HG02884 (cell line): ENCODE data around the gene MED25.
A peak's percentile ranks its signal among the peaks of the same experiment; 100 is the strongest.

ENCODE experiments used
- ATAC-seq: cut with Tn5 transposase; IDR thresholded peaks from one replicate; pipeline ENCODE4 v1.9.1; 2021; ENCODE audit warnings: mild to moderate bottlenecking, moderate library complexity; ENCODE audit not compliant: unreplicated experiment

MED25 gene

DNA sequence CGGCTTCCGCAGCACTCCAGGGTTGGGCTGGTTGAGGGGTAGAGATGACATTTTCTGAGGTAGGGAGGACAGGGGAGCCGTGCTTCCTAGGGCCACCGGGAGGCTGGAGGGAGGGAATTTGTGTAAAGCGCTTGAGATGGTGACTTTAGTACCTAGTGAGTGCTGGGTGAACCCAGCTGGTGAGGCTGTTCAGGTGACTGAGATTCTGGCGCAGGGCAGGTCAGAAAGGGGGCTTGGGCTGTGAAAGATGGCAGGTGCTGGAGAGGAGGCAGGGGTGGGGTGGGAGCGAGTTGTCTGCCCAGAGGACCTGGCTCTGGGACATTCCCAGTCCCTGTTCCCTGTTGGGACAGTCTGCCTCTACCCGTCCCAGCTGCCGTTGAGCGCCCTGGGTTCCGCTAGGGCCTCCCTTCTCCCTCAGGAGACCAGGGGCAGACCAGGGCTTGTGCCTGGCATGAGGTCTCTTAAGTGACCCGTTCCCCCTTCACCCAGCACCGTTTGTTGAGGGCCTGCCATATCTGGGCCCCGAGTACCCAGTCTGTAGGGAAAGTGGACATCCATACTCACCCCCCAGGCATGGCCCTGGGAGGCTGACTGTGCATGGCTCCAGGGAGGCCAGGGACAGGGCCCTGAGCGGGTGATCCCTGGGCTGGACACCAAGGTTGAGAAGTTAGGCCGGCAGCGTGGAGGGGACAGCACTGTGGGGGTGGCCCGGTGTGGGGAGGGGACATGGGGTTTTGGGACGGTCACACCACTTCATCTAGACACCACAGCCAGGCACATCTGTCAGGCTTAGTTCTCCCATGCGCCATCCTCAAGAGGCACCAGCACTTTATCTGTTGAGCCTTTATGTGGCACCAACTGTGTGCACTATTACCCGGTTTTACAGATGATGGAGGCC lies 37.8 kb downstream of the MED25 start:
- no peak for ATAC-seq

DNA sequence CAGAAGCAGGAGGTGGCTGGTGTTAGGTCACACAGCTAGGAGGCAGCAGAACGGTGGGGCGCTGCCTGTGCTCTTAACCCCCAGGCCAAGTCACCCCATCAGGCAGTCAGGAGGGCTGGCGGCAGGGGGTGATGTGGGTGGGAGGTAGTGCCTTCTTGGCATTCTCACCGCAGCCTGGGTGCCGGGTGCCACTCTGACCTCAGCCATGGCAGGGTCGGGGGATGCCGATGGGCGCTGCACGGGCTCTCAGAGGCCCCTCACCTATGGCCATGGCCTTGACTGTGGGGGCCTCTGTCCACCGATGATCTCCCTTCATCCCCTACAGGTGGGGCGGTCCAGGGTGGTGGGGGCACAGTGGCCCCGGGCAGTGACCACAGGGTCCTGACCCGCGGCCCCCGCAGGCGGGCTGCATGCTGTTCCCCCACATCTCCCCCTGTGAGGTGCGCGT lies 38.5 kb downstream of the MED25 start:
- no peak for ATAC-seq

- ATAC-seq: no peak
Observed at GRCh38 chr19:49857061-49857837, 39.2 kb downstream of the MED25 start.

DNA sequence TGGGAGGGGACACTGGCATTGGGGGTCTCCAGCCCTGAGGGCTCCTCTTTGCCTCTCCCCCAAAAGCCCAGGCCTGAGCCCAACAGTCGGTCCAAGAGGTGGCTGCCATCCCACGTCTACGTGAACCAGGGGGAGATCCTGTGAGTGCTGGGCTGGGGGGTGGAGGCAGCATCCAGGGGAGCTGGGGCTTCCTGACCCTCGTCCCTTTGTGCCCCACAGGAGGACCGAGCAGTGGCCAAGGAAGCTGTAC lies 39.7 kb downstream of the MED25 start:
- ATAC-seq: no peak

DNA sequence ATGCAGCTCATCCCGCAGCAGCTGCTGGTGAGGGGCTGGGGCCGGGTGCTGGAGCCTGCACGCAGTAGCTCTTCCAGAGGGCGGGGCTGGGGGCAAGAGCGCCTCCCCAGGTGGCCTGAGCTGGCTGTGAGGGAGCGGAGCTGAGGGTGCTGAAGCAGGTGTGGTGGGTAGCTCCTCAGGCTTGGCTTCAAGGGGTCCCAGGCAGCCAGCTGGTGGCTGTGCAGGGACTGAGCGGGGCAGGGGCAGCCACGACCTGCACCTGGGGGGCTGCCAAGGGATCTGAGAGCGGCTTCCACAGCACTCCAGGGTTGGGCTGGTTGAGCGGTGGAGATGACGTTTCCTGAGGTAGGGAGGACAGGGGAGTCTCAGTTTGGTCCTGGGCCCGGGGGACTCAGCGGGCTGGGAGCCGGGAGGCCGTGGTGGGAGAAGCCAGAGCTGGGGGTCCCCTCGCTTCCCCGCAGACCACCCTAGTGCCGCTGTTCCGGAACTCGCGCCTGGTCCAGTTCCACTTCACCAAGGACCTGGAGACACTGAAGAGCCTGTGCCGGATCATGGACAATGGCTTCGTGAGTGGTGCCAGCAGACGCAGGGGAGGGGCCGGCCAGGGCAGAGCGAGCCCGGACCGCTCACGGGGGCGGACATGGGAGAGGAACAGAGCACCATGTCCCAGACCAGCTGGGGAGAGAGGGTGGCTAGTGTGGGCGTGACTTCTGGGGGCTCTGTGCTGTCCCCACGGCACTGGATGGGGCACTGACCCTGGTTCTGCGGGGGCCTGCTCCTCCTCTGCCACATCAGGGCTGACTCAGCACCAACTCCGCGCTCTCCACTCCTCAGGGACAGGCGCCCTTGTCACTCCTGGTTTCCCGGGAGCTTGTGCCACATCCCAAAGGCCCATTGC lies 40.2 kb downstream of the MED25 start:
- ATAC-seq: no peak

GRCh38 chr19:49859682-49860335 lies 41.7 kb downstream of the MED25 start:
- no peak for ATAC-seq

DNA sequence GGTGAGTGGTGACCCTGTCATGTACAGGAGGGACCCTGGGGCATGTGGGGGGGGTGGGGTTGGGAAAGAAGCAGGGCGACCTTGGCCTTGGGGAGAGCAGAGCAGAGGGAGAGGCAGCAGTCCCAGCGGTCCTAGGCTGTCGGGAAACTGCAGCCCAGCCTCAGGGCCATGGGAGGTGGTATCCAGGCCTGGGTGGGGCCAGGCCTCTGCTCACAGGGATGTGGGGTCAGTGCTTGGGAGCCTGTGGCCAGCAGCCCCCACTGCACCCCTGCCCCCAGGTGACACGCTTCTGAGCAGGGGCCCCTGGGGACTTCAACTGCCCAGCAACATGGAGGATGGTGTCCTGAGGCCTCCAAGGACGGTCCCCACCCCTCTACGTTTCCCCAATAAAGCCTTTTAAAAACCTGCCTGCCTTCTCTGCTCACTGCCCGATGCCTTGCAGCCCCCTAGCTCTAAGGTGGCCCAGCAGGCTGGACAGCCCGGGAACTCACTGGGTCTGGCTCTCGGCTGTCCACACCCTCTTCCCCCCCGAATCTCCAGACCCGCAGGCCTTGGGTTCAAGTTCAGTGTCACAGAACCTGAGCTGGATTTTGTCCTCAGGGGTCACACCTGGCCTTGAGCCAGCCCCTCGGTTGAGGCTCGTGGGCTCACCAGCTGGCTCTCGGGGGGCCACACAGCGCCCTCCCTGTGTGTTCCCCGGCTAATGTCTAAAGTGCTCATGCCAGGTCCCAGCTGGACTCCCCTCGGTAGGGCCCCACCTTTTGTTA lies 42.4 kb downstream of the MED25 start:
- no peak for ATAC-seq

DNA sequence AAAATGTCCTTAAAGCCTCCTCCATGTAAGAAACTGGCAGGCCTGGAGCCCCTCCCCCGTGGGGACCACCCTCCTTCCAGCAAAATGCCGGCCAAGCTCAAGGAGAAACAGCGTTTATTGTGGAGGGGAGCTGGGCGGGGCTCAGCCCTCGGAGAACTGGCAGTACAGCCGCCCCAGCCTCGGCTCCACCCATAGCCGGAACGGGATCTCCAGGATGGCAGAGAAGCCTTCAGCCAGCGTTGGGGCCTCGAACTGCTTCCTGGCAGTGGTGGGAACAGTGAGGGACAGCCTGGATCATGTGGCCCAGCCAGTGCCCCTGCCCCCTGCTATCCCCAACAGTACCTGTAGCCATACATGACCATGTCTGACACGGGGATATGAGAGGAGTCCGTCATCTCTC lies 43.0 kb downstream of the MED25 start:
- ATAC-seq: no peak

DNA sequence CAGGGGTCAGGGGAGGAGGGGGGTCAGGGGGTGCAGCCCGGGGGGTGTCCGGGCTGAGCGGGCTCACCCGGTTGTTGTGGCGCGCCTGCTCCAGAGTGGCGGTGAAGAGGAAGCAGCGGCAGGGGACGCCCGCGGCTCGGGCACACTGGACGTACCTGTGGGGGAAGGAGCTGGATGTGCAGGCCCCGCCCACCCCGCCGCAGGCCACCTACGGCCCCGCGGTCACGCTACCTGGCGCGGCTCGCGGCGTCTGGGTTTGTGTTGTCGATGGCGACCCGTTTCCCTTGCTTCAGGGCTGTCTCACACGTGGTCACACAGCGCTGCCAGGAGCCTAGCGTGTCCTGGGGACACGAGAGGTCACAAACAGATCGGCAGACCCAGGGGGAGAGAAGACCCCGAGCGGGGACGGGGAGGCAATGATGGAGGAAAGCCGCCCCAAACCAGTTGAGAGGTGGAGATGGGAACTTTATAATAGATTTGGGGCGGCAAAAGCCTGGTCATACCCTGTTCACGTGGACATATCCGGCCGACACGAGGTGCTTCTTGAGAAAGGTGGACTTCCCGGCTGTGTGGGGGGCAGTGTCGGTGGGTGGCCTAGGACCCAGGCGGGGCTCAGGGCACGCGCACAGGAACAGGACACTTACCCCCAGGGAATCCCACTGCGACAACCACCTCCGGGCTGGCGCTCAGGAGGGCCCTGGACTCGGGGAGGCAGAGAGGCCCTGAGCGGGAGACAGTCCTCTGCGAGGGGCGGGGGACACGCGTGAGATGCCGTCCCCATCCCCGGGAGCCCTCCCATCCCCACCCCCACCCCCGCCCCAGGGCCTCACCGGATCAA lies 43.7 kb downstream of the MED25 start:
- no peak for ATAC-seq

DNA sequence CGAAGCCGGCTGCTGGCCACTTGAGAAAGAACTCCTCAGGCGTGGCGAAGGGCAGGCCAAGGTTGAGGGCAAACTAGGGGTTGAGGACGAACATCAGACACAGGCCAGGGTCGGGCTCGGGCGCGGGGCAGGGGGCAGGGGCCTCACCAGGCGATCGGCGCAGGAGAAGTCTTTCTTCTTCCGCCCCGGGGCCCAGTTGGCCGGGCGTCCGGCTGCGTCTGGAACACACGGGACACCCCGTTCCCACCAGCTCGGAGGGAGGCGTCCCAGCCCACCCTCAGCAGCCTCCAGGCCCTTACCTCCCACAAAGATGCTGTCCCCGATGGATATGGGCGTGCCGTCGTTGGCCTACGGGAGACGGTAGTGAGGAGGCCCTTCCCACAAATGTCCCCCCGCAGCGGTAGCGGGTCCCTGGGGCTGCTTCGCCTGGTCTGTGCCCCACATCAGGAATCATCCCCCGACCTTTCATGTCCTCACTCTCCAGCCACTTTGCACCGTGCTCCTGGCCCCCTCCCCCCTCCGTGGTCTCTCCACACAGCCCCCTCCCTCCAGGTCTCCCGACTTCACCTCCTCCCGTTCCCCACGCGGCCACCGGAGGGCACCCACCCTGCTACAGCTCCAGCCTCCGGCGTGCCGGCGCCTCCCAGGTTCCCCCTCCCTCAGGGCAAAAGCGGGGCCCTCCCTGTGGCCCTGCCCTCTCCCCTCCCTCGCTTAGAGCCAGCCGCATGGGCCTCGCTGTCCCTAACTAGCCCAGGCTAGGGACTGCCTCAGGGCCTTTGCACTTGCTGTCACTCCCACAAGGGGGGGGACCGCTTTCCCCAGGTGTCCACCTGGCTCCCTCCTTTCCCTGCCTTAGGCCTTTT lies 44.5 kb downstream of the MED25 start:
- ATAC-seq: no peak

GRCh38 chr19:49863254-49863934 lies 45.3 kb downstream of the MED25 start:
- ATAC-seq: no peak

DNA sequence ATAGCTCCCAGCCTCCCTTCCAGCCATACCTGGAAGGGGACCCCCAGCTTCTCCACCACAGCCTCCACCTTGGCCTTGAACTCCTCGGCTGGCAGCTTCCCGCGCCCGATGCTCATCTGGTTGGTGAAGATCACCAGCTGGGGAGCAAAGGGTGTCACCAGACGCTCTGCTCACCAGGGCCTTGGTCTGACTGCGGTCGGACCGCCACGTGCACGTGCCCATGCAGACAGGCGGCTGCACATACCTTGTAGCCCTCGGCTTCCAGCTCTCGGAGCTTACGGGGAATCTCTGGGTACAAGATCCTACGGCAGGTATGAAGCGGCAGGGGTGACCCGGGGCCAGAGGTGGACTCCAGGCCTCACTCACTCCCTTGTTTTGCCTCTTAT lies 45.8 kb downstream of the MED25 start:
- ATAC-seq: no peak

GRCh38 chr19:49864890-49865289 lies 46.8 kb downstream of the MED25 start:
- ATAC-seq: no peak

DNA sequence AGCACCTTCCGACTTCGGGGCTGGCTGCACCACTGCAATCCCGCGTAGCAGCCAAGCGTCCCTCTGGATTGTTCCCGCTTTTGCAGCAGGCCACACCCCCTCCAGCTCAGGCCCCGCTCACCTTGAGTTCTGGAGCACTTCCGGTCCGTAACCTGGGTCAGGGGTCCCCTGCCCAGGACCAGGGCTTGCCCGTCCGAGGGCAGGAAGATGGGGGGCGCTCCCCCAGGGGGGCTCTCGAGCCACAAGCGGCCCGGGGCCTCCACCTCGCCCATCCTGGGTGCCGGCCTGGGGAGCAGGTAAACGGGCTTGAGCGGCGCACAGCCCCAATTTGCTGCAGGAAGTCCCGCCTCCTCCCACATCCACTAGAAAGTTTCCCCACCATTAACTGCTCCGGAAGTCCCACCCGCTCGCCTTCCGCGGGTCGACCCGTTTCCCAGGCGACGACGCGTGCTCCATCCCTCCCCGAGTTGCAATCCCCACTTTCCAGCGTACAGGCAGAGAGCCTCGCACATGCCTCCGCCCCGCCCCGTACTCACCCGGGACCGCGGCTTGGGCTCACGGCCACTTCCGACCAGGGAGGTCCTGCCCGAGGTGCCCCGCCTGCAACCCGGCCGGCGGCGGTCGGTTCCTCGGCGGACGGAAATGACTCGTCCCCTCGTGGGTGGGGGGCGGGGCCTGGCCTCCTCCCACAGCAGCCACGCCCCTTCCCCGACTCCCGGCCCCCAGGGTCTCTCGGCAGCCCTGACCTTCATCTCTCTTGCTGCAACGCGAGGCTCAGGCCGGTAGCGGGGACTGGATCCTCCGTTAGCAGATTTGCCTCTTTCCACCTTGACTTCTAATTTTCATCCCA lies 49.1 kb downstream of the MED25 start, which contains the start of gene PNKP:
Gene PNKP, minus strand, starts transcription at position 644 of the 850 bp plus-strand sequence. Its CDS starts 372 bp downstream, at position 272.
- peak; percentile 36 for ATAC-seq

DNA sequence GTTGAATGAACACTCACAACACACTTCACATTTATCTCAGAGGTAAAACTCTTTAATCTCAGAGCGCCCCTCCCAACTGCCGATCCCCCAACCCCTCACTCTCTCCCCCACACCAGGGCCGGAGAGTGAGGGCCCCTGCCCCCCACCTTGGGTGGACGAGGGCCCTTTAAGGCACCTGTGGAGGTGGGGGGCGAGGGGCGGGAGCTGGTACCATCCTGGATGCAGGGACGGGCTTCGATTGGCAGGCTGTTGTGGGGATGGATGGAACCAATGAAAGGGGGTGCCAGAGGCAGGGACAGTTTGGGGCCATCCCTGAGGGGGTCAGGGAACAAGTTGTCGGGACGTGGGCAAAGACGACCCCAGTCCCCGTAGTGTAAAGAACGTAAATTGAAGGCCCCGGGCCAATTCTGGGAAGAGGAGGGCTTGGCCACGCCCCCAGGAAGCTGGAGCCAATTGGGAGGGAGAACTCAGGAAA lies 51.0 kb downstream of the MED25 start:
- ATAC-seq: no peak

- ATAC-seq: peak; percentile 57
Observed at GRCh38 chr19:49869484-49870308, 51.6 kb downstream of the MED25 start.
